ENCODE data around the gene WDR70.

DNA sequence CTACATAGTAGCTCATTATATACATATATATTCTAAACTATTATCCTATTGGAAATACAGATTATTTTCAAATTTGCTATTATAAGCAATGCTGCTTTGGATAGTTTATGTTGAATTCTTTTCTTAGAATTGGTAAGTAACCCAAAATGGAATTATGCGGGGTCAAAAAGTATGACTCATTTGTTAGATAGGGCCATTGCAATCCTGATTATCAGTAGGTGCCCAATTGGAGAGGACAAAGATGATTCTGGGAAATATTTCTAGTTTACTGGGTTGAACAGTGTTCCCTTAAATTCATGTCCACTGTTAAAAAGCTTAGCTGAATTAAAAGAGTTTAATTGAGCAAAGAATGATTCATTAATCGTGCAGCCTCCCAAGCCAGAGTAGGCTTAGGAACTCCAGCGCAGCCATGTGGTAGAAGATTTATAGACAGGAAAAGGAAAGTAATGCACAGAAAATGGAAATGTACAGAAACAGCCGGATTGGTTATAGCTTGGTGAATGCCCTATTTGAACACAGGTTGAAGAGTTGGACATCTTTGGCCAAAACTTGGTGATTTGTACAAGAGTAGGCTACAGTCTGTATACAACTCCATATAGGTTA lies 379.0 kb downstream of the WDR70 start:
- TF ChIP-seq, protein P1, sequence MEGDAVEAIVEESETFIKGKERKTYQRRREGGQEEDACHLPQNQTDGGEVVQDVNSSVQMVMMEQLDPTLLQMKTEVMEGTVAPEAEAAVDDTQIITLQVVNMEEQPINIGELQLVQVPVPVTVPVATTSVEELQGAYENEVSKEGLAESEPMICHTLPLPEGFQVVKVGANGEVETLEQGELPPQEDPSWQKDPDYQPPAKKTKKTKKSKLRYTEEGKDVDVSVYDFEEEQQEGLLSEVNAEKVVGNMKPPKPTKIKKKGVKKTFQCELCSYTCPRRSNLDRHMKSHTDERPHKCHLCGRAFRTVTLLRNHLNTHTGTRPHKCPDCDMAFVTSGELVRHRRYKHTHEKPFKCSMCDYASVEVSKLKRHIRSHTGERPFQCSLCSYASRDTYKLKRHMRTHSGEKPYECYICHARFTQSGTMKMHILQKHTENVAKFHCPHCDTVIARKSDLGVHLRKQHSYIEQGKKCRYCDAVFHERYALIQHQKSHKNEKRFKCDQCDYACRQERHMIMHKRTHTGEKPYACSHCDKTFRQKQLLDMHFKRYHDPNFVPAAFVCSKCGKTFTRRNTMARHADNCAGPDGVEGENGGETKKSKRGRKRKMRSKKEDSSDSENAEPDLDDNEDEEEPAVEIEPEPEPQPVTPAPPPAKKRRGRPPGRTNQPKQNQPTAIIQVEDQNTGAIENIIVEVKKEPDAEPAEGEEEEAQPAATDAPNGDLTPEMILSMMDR (conservative IDR thresholded peaks at IDR 0.05 in 1 of 2, IDR thresholded peaks at IDR 0.05 in 1 of 2; ENCODE audit: low read depth in 1 of 2, low read length in 2 of 2): peak in 1 of 2 donors; percentile 26
- no peak for TF ChIP-seq EZH2 (IDR thresholded peaks at IDR 0.05; ENCODE audit: low read length, missing control alignments)

Measured in fibroblast of lung (primary cell).